ENCODE data around the gene SETX. TPM values are rescaled to one million over a fixed set of nuclear protein-coding genes. Genes with fewer than 3 reads are reported as not detected.

The SETX gene
- total and polyA plus RNA-seq, 2 of the 13 experiments (the other 11 are each of a cell fraction or from before 2014, with no cell fraction given), result 13.2 to 39.0 TPM

DNA sequence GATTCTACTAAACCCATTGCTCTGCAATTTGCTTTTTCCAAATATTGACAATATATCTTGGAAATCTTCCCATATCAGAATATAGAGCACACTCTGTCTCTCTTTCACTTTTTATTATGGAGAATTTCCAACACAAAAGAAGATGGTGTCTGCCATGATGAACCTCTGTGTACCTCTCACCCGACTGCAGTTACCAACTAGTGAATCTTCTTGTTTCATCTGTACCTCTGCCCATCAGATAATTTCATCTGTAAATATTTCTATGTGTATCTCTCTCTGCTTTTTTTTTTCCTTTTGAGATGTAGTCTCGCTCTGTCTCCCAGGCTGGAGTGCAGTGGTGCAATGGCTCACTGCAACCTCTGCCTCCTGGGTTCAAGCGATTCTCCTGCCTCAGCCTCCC is 130.1 kb downstream of the SETX start:
- no peak overlapping the region for H3K4me2 ChIP-seq (ENCODE audit: low read depth, low read length)
- no peaks in the 10 kb centered on the region for H3K4me1 ChIP-seq (ENCODE audit: insufficient read depth, low read length)
- no peak for TF ChIP-seq ZNF556 (CRISPR knock-in tag; IDR thresholded peaks at IDR 0.05; ENCODE audit: borderline replicate concordance)
- TF ChIP-seq ZNF101 (CRISPR knock-in tag; IDR thresholded peaks at IDR 0.05; ENCODE audit: borderline replicate concordance, low read depth), result no peak
- no peak for TF ChIP-seq ZNF333 (CRISPR knock-in tag; IDR thresholded peaks at IDR 0.05; ENCODE audit: borderline replicate concordance)
- TF ChIP-seq ZBTB20 (CRISPR knock-in tag; IDR thresholded peaks at IDR 0.05; ENCODE audit: borderline replicate concordance, low read depth), result no peak
- TF ChIP-seq NPAS2 (CRISPR knock-in tag; IDR thresholded peaks at IDR 0.05; ENCODE audit: borderline replicate concordance), result no peak
- no peak for TF ChIP-seq JARID2 (CRISPR knock-in tag; IDR thresholded peaks at IDR 0.05; ENCODE audit: insufficient replicate concordance)
- no peak for TF ChIP-seq ZFP36L2 (CRISPR knock-in tag; IDR thresholded peaks at IDR 0.05)
- TF ChIP-seq THRA (CRISPR knock-in tag; IDR thresholded peaks at IDR 0.05; ENCODE audit: borderline replicate concordance), result no peak
- no peak for TF ChIP-seq BORCS8-MEF2B (CRISPR knock-in tag; IDR thresholded peaks at IDR 0.05)
- TF ChIP-seq ZNF17 (CRISPR knock-in tag; IDR thresholded peaks at IDR 0.05), result no peak
- no peak for TF ChIP-seq ZNF816 (CRISPR knock-in tag; IDR thresholded peaks at IDR 0.05; ENCODE audit: borderline replicate concordance)
- no peak for TF ChIP-seq ISL2 (CRISPR knock-in tag; IDR thresholded peaks at IDR 0.05)
- no peak for TF ChIP-seq ZNF124 (CRISPR knock-in tag; IDR thresholded peaks at IDR 0.05)
- no peak for TF ChIP-seq NR0B2 (CRISPR knock-in tag; IDR thresholded peaks at IDR 0.05)
- TF ChIP-seq HOXA5 (CRISPR knock-in tag; IDR thresholded peaks at IDR 0.05), result no peak
- no peaks in the 10 kb centered on the region for H3K9me3 ChIP-seq (ENCODE audit: low read length)
- ChIA-PET CTCF (ENCODE audit: low intra/inter-chr PET ratio, low total read pairs) (no interaction called here), POLR2A (no interaction called here)
- no peak for ATAC-seq
- 12% methylated on average over 3 of the region's 3 CpGs for WGBS (ENCODE audit: low lambda C conversion rate)
- no peak overlapping the region for H3K27ac ChIP-seq (ENCODE audit: extremely low read length, insufficient read depth, low read length)
- H3K36me3 ChIP-seq (replicated peaks in 1 of 2; ENCODE audit: control insufficient read depth in 1 of 2, insufficient read depth in 2 of 2, low read length in 2 of 2), result no peaks in the 10 kb centered on the region
- peaks cover 10 to 76% of the 10 kb centered on the region in 2 experiments for H3K27me3 ChIP-seq (ENCODE audit: control insufficient read depth in 1 of 2, insufficient read depth in 2 of 2, low read length in 2 of 2)
- H2AFZ ChIP-seq (ENCODE audit: low read length), result no peak overlapping the region
- no peak for FAIRE-seq
- no peaks in the 10 kb centered on the region for H3K79me2 ChIP-seq (ENCODE audit: insufficient read depth, low read length)
- no peak for DNase-seq (ENCODE audit: low spot score)
- H3K4me3 ChIP-seq (replicated peaks in 1 of 3; ENCODE audit: insufficient read depth in 1 of 3, low read depth in 2 of 3, low read length in 3 of 3), result no peak overlapping the region
- intact Hi-C loops (cut with micrococcal nuclease; ENCODE audit: unreplicated experiment), result no loop called here
- no peak overlapping the region for H3K9ac ChIP-seq (ENCODE audit: insufficient read depth, low read depth, low read length)
- BruUV-seq (replicated peaks), result no TSS peak
- in situ Hi-C loops (cut with HindIII; ENCODE audit: extremely low pct_ligation_motif_present, low pct_unique_long_range_greater_than_20kb), result loop anchor here (25.0 kb wide), 1 partner anchor 637 kb away; no protein-coding TSS in a partner anchor
- no peaks in the 10 kb centered on the region for H4K20me1 ChIP-seq (ENCODE audit: insufficient read depth, low read length)
